Activated effector memory CD4-positive, alpha-beta T cell treated with anti-CD3 and anti-CD28 coated beads, Interleukin-2, amount 50 U/mL, for 16 hours (primary cell): Measurements from ENCODE around the gene ZNF831.

Source experiments
- DNase-seq: peaks from one replicate; pipeline ENCODE4 v3.0.0-alpha.2; 2020

ZNF831 gene

DNA sequence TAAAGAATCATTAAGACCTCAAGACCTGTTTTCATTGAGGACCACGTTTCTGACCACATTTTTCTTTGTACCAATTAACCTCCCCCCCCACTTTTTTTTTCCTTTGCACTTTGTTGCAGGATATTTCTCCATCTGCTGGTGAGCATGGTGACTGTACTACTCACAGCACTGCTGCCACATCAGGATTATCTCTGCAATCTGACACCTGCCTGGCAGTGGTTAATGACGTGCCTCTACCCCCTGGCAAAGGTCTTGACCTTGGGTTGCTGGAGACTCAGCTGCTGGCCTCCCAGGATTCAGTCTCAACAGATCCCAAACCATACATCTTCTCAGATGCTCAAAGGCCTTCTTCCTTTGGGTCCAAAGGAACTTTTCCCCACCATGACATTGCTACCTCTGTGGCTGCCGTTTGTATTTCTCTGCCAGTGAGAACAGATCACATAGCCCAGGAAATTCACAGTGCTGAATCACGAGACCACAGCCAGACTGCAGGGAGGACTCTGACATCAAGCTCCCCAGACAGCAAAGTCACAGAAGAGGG lies 90.2 kb downstream of the ZNF831 start:
- DNase-seq: peak; percentile 67

DNA sequence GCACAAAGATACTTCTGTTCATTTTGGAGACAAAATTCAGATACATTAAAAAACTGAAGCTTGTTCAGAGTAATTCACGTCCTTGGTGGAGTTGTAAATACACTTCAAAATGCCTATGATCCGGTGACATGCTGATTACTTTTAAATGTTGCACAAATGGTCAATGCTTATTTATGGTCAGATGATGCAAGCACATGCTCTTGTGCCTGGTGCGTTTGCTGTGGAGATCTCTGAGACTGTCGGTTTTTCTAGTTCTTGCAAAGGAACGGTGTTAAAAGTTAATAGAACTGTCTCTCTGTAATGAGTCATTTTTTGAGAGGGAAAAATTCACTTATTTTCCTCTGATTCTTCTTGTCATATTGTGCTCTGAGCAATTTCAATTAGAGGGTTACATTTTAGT lies 91.6 kb downstream of the ZNF831 start:
- DNase-seq: no peak

GRCh38 chr20:59258221-59258621 lies 94.6 kb downstream of the ZNF831 start:
- no peak for DNase-seq

DNA sequence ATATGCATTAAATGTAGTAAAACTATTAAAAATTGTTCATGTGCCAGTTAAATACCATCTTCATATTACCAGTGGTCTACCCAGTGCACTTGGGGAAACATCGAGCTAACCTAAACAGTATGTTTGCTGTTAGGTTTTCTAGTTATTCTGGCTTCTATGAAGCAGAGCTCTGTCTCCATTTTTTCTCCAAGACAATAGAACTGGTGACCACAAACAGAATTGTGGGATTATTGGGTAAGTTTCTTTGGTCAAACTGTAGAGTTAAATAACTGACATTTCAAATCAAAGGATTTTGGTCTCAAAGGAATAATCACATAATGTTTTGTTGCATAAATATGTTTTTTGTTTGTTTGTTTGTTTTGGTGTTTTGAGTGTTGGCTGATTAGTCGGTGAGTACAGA lies 96.3 kb downstream of the ZNF831 start:
- no peak for DNase-seq

DNA sequence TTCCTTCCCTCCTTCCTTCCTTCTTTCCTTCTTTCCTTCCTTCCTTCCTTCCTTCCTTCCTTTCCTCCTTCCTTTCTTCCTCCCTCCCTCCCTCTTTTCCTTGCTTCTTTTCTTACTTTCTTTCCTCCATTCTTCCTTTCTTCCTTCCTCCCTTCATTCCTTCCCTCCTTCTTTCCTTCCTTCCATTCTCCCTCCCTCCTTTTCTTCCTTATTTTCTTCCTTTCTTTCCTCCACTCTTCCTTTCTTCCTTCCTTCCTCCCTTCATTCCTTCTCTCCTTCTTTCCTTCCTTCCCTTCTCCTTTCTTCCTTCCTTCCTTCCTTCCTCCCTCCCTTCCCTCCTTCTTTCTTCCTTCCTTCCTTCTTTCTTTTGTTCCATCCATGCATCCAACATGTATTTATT lies 101.7 kb downstream of the ZNF831 start:
- DNase-seq: no peak

- DNase-seq: no peak
Observed at GRCh38 chr20:59268870-59269269, 105.2 kb downstream of the ZNF831 start.

GRCh38 chr20:59269411-59270025 lies 105.9 kb downstream of the ZNF831 start:
- DNase-seq: no peak

DNA sequence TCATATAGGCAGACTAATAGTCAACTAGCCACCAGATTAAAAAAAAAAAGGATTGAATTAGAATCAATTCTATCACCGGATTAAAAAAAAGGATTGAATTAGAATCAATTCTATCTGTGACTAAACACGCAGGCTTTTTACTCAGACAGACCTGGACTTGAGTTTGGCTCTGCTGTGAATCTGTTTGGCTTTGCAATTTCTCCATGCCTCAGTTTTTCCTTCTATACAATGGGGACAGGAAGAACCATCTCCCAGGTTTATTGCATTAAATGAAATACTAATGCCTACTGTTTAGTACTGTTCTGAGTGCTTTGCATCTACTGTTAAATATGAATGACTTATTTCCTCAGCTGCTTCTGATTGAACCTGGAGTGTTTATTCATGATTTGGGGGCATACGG lies 106.8 kb downstream of the ZNF831 start:
- DNase-seq: no peak

DNA sequence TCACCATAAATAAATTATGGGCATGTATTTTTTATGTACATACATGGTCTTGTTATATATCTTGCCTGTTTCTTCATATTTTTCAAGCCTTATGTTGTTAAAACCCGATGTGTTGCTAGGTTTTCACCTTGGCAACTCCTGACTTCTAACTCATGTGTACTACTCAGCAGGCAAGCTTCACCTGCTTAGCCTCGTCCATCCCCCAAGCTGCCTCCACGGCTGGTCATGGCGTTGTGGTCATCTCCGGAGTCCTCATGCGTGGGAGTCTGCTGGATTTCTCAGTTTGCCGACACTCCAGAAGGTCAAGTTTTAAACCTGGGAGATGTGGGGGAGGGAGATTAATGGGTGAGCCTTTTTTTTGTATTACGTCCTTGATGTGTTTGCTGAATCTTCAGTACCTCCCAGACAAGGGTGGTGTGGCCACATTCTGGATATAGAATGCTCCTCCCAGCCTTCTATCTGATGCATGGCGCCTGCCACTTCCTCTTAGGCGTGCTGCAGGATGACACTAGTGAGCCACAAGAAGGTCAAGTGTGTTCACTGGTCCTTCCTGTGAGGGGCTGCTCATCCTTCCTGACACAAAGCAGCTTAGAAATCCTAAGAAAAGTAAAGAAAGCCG lies 110.2 kb downstream of the ZNF831 start:
- no peak for DNase-seq

GRCh38 chr20:59276938-59277337 lies 113.3 kb downstream of the ZNF831 start:
- no peak for DNase-seq

DNA sequence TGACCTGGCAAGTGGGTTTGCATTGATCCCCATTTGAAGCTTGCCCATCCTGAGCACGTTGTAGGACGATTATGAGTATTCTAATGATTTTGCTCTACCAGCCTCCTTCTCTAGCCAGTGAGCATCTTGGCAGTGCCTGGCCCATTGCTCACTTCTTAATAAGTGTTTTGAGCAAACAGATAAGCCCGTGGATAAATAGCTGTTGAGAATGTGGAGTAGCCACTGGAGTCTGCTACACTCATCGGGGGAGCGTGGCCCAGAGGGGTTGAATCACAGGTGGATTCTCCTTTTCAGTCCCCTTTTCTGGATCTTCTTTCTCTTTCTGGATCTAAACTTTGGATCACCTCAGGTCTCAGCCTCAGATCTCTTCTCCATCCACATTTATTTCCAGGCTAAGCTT lies 120.8 kb downstream of the ZNF831 start:
- no peak for DNase-seq

- DNase-seq: no peak
Observed at GRCh38 chr20:59289994-59290393, 126.4 kb downstream of the ZNF831 start.

GRCh38 chr20:59291740-59292383 lies 128.2 kb downstream of the ZNF831 start:
- DNase-seq: peak; percentile 51

DNA sequence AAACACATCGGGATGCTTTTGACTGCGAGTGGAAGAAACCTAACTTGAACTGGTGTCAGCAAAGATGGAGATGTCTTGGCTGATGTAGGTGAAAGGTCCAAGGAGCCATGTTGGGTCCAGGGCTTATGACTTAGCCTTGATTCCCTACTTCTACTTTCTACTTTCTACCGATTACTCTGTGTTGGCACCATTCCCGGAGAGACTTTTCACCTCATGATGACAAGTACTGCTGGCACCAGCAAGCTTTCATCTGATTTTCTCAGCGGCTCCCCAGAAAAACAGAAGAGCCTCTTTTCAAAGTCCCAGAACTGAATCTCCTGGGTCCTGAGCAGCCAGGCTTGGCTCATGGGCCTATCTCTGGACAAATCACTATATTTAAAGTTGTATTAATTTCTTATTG lies 131.9 kb downstream of the ZNF831 start:
- DNase-seq: peak; percentile 17

DNA sequence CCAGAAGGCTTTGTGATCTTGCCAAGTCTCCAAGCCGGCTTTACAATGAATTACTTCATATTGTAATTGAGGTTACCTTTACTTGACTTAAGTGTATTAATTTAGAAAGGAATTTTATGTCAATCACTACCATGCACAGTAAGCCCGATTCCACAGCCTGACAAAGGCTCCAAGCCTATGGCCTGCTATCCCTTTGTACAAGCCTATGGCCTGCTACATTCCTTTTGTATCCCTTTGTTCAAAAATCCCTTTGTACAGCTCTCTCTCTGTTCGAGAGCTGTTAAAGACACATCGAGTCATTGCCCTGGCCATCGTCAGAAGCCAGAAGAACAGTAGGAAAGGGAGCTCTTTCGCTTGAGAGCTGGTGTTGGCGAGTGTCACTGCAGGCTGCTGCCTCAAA lies 134.1 kb downstream of the ZNF831 start:
- no peak for DNase-seq

- DNase-seq: no peak
Observed at GRCh38 chr20:59299945-59300332, 136.3 kb downstream of the ZNF831 start.

DNA sequence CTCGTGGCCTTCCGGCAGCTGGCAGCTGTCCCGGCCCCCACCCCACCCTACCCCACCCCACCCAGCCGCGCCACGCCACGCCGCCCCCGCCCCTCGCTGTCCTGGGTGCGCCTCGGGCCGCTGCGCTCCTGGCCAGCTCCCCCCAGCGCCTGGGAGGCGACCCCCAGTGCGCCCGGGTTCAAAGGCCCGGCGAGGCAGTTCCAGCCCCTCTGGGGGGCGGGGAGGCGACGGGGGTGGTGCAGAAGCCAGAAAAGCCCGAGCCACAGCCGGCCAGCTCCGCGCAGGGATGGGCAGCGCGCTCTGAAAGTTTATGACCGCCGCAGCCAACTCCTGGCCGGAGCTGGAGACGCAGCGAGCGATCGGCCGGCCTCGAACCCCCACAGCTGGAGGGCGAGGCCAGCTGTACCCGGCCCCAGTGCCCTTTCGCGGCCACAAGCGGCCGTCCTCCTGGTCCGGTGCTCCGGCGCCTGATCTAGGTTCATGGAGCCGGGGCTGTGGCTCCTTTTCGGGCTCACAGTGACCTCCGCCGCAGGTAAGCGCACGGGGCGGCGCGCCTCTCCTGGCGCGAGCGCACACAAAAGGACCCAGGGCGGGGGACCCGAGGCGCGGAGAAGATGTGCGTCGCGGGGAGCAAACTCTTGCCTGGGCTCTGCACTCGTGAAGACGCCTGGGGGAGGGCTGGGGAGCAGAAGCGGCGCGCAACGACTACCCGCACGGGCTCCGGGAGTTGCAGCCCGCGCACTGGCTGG lies 136.9 kb downstream of the ZNF831 start, which contains the start of gene EDN3:
TSS of gene EDN3 (plus strand) at position 279 of the 749 bp plus-strand sequence. CDS start at position 481, 202 bp downstream.
- DNase-seq: no peak

DNA sequence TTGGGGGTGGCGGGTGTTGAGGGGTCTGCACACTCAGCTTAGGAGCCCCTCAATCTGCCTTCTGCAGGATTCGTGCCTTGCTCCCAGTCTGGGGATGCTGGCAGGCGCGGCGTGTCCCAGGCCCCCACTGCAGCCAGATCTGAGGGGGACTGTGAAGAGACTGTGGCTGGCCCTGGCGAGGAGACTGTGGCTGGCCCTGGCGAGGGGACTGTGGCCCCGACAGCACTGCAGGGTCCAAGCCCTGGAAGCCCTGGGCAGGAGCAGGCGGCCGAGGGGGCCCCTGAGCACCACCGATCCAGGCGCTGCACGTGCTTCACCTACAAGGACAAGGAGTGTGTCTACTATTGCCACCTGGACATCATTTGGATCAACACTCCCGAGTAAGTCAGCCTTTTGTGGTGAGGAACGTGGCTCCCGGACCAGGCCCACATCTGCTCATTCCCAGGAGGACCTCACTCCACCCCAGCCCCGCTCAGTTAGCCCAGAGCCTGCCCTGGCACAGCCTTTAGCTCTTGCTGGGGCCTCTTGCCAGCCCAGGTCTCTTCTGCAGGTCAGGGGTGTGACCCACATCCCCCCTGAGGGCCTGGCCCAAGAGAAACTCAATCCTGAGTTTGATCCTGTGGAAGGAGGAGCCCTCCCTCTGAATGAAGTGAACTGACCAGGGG lies 137.9 kb downstream of the ZNF831 start:
- no peak for DNase-seq

GRCh38 chr20:59305908-59306655 lies 142.5 kb downstream of the ZNF831 start:
- no peak for DNase-seq

- DNase-seq: no peak
Observed at GRCh38 chr20:59307270-59307669, 143.6 kb downstream of the ZNF831 start.
